ENCODE data around the gene DYRK4.
A peak's percentile ranks its signal among the peaks of the same experiment; 100 is the strongest.

DYRK4 gene

GRCh38 chr12:4572680-4573079 is 10.7 kb downstream of the DYRK4 start:
- Histone ChIP-seq H3K9ac (ENCODE audit: low read length) (no peak overlapping the region), H3K4me2 (ENCODE audit: low read length) (no peak overlapping the region), H2AFZ (ENCODE audit: low read depth, low read length) (no peak overlapping the region), H3K4me3 (ENCODE audit: low read length) (no peak overlapping the region), H4K20me1 (ENCODE audit: insufficient read depth, low read length) (no peaks in the 10 kb centered on the region), H3K36me3 (replicated peaks; ENCODE audit: low read depth, low read length) (no peaks in the 10 kb centered on the region), H3K9me3 (ENCODE audit: insufficient read depth, low read length) (no peaks in the 10 kb centered on the region), H3K4me1 (ENCODE audit: low read length) (peaks cover 11% of the 10 kb centered on the region), H3K27me3 (ENCODE audit: low read depth, low read length) (no peaks in the 10 kb centered on the region), H3K79me2 (ENCODE audit: low read length) (no peaks in the 10 kb centered on the region), H3K27ac (ENCODE audit: low read length) (no peak overlapping the region)
- no peak for TF ChIP-seq EZH2phosphoT487 (IDR thresholded peaks at IDR 0.05; ENCODE audit: low read depth)
- no peak for TF ChIP-seq CTCF (IDR thresholded peaks at IDR 0.05; ENCODE audit: low read depth, low read length)

- Histone ChIP-seq H3K36me3 (replicated peaks; ENCODE audit: low read depth, low read length) (no peaks in the 10 kb centered on the region), H3K4me1 (ENCODE audit: low read length) (peaks cover 6% of the 10 kb centered on the region), H3K79me2 (ENCODE audit: low read length) (no peaks in the 10 kb centered on the region), H3K4me2 (ENCODE audit: low read length) (0 out of 2 replicates have a peak overlapping the region, but pooled peaks have one; percentile 9), H3K9ac (ENCODE audit: low read length) (no peak overlapping the region), H3K4me3 (ENCODE audit: low read length) (no peak overlapping the region), H3K27me3 (ENCODE audit: low read depth, low read length) (peaks cover 3% of the 10 kb centered on the region; the same call in 1 of the 2 replicates), H3K9me3 (ENCODE audit: insufficient read depth, low read length) (no peaks in the 10 kb centered on the region), H3K27ac (ENCODE audit: low read length) (no peak overlapping the region), H2AFZ (ENCODE audit: low read depth, low read length) (no peak overlapping the region), H4K20me1 (ENCODE audit: insufficient read depth, low read length) (no peaks in the 10 kb centered on the region)
- TF ChIP-seq CTCF (IDR thresholded peaks at IDR 0.05; ENCODE audit: low read depth, low read length), result peak; percentile 83
- no peak for TF ChIP-seq EZH2phosphoT487 (IDR thresholded peaks at IDR 0.05; ENCODE audit: low read depth)
Observed at GRCh38 chr12:4579305-4580102, 17.5 kb downstream of the DYRK4 start.

GRCh38 chr12:4580281-4580688 is 18.3 kb downstream of the DYRK4 start:
- peaks cover 6% of the 10 kb centered on the region for H3K4me1 ChIP-seq (ENCODE audit: low read length)
- H3K4me3 ChIP-seq (ENCODE audit: low read length), result no peak overlapping the region
- H3K27me3 ChIP-seq (ENCODE audit: low read depth, low read length), result peaks cover 3% of the 10 kb centered on the region; the same call in 1 of the 2 replicates
- no peaks in the 10 kb centered on the region for H3K36me3 ChIP-seq (replicated peaks; ENCODE audit: low read depth, low read length)
- H3K9me3 ChIP-seq (ENCODE audit: insufficient read depth, low read length), result no peaks in the 10 kb centered on the region
- H3K4me2 ChIP-seq (ENCODE audit: low read length), result no peak overlapping the region
- no peaks in the 10 kb centered on the region for H4K20me1 ChIP-seq (ENCODE audit: insufficient read depth, low read length)
- no peak overlapping the region for H2AFZ ChIP-seq (ENCODE audit: low read depth, low read length)
- TF ChIP-seq EZH2phosphoT487 (IDR thresholded peaks at IDR 0.05; ENCODE audit: low read depth) (no peak), CTCF (IDR thresholded peaks at IDR 0.05; ENCODE audit: low read depth, low read length) (no peak)
- no peaks in the 10 kb centered on the region for H3K79me2 ChIP-seq (ENCODE audit: low read length)
- H3K9ac ChIP-seq (ENCODE audit: low read length), result no peak overlapping the region
- no peak overlapping the region for H3K27ac ChIP-seq (ENCODE audit: low read length)

- Histone ChIP-seq H2AFZ (ENCODE audit: low read depth, low read length) (no peak overlapping the region; the same call in 1 of the 2 replicates), H3K4me2 (ENCODE audit: low read length) (peak overlapping the region; percentile 20; the same call in 1 of the 2 replicates), H4K20me1 (ENCODE audit: insufficient read depth, low read length) (no peaks in the 10 kb centered on the region), H3K79me2 (ENCODE audit: low read length) (no peaks in the 10 kb centered on the region), H3K36me3 (replicated peaks; ENCODE audit: low read depth, low read length) (no peaks in the 10 kb centered on the region), H3K4me1 (ENCODE audit: low read length) (peaks cover 6% of the 10 kb centered on the region), H3K9ac (ENCODE audit: low read length) (no peak overlapping the region), H3K27me3 (ENCODE audit: low read depth, low read length) (peaks cover 3% of the 10 kb centered on the region; the same call in 1 of the 2 replicates), H3K9me3 (ENCODE audit: insufficient read depth, low read length) (no peaks in the 10 kb centered on the region), H3K4me3 (ENCODE audit: low read length) (no peak overlapping the region; the same call in 1 of the 2 replicates), H3K27ac (ENCODE audit: low read length) (no peak overlapping the region)
- TF ChIP-seq CTCF (IDR thresholded peaks at IDR 0.05; ENCODE audit: low read depth, low read length) (no peak), EZH2phosphoT487 (IDR thresholded peaks at IDR 0.05; ENCODE audit: low read depth) (no peak)
Observed at GRCh38 chr12:4584281-4584680, 22.3 kb downstream of the DYRK4 start.

All from OCI-LY3 (cell line).